DMS53 treated with DMSO at 0.1 percent for 48 hours (cell line): ENCODE results near the gene KCNIP4.

Experiments
- DNase-seq: peaks from one replicate; lab custom pipeline; 2025; ENCODE audit not compliant: unreplicated experiment; lab: John Stamatoyannopoulos, UW

Gene KCNIP4

DNA sequence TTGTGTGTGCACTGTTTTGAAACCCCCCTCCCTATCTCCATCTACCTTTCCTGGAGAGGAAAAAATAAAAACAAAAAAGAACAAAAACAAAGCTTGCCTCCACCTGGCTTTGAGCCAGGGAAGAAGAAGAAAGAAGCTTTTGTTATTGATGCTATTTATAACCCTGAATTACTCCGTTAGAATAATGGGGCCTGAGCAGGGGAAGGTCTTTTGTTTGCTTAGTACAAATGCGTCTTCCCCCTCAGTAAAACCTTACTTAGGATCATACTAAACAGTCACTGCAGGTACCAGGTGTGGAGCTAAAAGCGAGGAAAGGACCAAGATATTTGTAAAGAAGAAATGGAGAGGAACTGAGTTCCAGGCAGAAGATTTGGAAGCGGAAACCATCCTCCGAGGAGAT is 352.1 kb downstream of the KCNIP4 start:
- no peak for DNase-seq

GRCh38 chr4:21593671-21594001 is 354.9 kb downstream of the KCNIP4 start:
- DNase-seq = no peak

DNA sequence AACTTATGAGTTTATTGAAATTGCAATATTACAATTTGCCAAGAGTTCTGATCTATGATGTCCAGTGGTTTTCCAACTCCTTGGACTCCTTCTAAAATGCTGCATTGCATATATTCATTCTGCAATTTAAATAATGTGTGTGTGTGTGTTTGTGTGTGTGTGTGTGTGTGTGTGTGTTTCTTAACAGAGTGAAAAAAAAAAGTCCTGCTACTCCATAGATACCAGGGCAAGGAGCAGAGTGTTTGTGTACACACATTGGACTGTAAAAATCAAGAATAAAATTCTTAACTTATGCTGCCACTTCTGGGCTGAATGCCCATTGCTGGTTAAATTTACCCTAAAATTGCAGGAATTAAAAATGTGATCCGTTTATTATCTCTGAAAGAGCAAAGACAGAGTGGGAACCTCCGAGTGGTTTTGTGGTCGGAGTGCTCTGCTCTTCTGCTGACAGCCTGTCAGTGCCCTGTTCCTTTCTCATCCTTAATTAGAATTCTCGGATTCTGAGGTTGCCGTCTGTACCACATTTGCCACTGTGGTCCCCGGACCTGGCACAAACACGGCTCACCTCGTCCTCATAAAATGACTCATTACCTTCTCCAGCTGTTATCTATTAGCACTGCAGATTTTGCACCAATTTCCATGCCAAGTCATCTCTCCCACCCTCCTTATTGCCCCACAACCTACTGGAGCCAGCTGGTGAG is 355.5 kb downstream of the KCNIP4 start:
- DNase-seq = no peak

DNA sequence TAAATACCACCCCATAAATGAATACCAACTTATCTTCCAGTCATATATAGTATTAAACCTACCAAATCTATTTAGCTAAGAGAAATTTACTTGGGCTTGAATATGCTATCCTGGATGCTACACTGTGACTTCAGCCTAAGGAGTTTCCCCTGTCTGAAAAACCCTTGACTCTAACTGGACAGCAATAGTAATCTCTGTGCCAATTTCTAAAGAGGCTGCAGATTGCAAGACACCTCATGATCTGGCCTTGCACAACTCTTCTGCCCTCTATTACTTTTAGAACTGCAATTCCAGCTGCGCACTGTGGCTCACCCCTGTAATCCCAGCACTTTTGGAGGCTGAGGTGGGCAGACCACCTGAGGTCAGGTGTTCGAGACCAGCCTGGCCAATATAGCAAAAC is 371.5 kb downstream of the KCNIP4 start:
- no peak for DNase-seq

- no peak for DNase-seq
These were observed 377.5 kb downstream of the KCNIP4 start for GRCh38 chr4:21571100-21571499.

DNA sequence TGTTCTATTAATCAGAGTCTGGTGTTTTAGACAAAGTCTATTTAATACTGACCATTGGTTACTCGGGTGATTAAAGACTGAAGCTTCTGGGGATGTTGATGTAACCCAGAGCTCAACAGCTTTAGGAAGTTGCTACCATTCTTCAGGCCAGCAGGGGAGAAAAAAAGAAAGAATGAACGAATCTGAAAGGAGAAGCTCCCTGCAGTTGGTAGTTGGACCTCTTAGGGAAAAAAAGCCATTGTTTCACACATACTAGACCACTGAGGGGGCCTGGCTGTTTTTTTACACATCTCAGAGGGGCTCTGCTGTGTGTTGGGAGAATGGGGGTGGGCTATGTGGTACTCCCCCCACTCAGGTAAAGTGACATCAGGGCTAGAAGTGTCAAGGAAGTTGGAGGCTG is 378.9 kb downstream of the KCNIP4 start:
- no peak for DNase-seq

DNA sequence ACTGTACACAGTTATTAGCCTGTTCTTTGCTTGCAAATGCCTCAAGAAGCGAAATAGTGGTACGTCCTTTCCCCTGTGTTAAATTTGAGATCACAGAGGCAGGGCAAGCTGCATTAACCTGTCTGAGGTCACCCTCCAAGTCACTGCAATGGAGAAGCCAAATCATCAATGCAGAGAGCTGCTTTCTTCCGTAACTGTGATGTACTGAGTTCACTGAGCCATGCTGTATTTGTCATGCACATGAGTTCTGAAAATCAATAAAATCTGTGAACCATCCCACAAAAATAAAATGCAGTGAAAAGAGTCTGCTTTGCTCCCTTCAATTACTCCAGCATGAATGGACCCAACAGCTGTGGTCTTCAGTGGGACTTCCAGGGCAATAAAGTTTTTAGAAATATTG is 393.5 kb downstream of the KCNIP4 start:
- DNase-seq = no peak

DNA sequence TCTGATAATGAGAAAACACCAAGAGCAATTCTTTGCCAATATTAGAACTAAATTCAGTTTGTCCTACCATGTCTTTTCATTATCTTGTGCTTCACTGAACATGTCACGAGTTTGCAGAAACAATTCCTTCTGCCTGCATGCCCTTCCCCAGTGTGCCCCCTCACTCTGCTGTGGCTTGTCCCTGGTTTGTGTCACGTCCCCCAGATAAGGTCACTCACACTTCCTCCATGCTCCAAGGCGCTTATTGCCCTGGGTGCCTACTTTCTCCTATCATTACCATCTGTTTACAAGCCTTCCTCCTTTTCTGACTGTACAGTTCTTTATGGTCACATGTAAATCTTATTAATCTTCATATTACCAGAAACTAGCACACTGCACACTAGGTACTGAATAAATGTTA is 394.1 kb downstream of the KCNIP4 start:
- DNase-seq = no peak

DNA sequence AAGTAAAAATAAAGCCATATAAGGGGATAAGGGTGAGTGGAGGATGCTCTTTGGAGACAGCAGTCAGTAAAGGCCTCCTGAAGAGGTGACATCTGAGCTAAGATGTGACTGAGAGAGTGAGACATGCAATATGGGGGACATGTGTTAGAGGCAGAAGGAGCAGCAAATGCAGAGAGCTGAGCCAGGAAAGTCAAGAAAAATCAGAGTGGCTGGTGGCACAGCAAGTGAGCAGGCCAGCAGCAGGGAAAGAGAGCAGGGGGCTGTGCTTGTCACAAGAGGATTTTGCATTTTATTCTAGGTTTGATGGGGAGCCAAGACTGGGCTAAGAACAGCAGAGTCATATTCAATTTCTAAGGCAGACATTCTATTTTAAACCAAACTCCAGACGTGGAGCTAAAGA is 394.5 kb downstream of the KCNIP4 start:
- no peak for DNase-seq

DNA sequence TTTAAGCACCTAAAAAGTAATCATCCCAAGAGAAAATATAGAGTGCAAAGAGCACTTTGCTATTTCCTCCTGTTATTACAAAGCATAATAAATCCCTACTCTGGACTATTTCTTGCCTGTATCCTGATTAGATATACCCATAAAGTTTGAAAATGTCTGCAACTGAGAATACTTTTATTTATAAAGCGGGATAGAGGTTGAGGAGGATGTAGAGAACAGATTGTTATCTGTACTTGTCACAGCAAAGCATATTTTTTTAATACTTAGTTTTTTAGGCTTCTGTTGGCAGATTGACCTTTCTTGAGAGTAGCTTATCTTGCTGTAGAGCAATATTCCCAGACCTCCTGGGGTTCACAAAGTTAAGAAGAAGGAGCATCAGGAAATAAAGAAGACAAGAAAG is 396.1 kb downstream of the KCNIP4 start:
- DNase-seq = no peak

GRCh38 chr4:21544955-21545354 is 403.6 kb downstream of the KCNIP4 start:
- no peak for DNase-seq

DNA sequence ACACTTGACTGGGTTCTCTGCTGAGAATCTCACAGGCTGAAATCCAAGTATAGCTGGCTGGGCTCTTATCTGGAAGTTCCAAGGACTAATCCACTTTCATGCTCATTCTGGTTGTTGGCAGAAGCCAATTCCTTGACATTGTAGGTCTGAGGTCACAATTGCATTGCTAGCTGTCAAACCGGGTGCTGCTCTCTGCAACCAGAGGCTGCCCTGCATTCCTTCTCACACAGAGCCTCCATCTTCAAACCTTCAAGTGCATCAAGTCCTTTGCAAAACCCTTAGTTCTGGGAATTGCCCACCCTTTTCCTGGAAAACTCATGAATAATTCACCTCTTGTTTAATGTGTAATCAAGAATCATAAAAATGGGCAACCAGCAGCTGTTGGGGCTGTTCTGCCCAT is 404.2 kb downstream of the KCNIP4 start:
- DNase-seq = no peak

DNA sequence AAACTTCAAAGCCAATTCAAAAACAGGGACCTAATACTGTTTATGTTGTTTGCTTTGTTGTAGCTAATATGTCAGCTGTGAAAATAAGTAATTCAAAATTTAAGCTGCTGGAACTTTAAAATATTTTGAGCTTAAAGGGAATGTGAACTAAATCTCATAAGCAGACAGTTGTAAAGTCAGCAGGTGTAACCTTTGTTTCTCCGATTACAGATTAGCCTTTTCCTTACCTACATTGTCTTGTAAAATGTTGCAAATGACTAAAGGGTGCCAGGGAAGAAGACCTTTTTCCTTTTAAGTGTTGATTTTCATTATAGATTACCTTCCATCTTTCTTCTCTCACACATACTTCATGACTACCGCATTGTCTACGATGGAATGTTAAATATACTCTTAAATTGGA is 405.1 kb downstream of the KCNIP4 start:
- no peak for DNase-seq

- DNase-seq = peak; percentile 27
These were observed 412.7 kb downstream of the KCNIP4 start for GRCh38 chr4:21535898-21536297.

GRCh38 chr4:21531048-21531447 is 417.5 kb downstream of the KCNIP4 start:
- no peak for DNase-seq

GRCh38 chr4:21529214-21529613 is 419.4 kb downstream of the KCNIP4 start:
- no peak for DNase-seq

GRCh38 chr4:21522296-21522695 is 426.3 kb downstream of the KCNIP4 start:
- no peak for DNase-seq

DNA sequence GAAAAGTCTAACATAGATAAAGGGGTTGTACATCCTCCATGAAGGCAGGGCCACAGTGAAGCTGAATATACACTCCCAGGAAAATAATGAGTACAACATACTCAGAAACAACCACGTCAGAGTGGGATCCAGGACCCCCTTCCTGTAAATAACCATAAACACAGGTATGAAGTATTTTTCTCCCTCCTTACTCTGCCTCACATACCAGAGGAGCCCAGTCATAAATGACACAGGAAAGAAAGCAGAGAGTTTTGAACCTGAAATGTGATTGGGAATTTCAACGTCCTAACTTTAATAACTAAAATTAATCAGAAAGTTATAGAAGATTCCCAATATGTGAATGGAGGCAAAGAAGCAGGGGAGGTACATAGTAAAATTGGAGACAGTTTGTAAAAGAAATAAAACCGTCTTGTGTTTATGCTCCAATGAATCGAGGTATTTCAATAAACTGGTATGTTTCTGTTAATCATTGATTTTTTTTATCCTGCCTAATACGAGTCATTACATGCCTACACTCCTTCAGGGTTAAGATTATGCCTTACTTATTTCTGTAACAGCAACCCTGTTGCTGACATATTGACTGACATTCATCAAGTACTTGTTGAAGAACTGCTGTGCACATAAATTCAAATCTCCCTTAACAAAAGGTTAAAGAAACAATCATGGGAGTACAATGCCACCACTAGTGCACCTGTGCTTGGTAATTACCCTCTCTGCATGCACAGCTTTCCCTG is 431.3 kb downstream of the KCNIP4 start:
- DNase-seq = peak; percentile 27

DNA sequence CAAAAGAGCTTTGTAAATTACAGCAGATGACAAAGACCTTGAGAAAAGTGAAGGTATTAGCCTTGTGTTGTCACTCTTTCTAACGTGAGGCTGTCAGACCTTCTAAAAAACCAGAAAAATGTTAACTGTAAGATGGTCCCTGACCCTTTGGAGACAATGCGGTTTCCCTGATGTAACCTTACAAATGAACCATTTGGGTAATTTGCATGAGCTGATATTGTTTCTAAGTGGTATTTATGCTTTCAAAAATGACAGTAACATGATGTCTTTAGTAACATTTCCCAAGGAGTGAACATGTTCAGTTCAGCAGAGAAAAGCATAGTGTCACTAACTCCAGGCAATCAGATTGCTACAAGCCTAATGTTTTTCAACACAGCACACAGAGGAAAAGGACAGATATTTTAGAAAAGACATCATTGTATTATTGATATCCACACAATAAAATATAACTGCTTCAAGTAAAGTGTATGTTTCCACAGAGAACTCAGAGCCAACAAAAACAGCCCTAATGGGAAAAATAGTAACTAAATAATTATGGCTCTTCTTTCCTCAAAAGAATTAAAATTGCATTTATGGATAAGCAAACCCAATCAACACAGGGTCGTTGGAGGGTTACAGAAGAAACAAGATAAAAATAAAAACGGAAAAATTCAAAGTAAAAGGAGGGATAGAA is 434.4 kb downstream of the KCNIP4 start:
- no peak for DNase-seq

DNA sequence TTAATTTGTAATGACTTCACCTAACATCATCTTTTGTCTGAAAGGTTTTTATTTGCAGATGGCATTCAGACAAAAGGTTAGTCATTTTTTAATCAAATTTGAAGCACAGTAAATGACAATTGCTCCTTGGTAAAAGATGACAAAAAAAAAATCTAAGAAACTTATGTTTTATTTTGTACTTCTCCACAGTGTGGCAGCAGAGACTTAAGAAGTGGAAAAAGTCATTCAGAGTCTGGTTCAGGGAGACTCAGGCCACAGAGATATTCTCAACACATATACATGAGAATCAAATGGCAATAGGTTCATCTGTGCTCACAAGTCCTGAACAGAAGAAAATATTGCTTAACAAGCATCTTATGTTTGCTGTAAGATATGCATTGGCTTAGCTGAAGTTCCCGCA is 436.2 kb downstream of the KCNIP4 start:
- peak; percentile 78 for DNase-seq

- DNase-seq = no peak
These were observed 441.1 kb downstream of the KCNIP4 start for GRCh38 chr4:21507439-21507838.

GRCh38 chr4:21490682-21491081 is 457.9 kb downstream of the KCNIP4 start:
- DNase-seq = no peak
